GM12873 (cell line): ENCODE results near the gene TMEM174.

ENCODE experiments used
- CTCF ChIP-seq: IDR thresholded peaks from 2 replicates; pipeline ENCODE4 v1.5.1; 2012; ENCODE audit warnings: low read depth, mild to moderate bottlenecking, moderate library complexity, low read length, control low read depth; ENCODE audit not compliant: insufficient read depth; ENCODE audit errors: missing control alignments

The TMEM174 gene

GRCh38 chr5:73196201-73196600, 23.2 kb downstream of the TMEM174 start:
- no peak for TF ChIP-seq CTCF

GRCh38 chr5:73197637-73198257, 24.8 kb downstream of the TMEM174 start:
- no peak for TF ChIP-seq CTCF

- TF ChIP-seq CTCF, result no peak
These were observed 26.0 kb downstream of the TMEM174 start for GRCh38 chr5:73198833-73199592.

- TF ChIP-seq CTCF, result no peak
These were observed 26.7 kb downstream of the TMEM174 start for GRCh38 chr5:73199671-73200070.

GRCh38 chr5:73201547-73202513, 28.8 kb downstream of the TMEM174 start:
- TF ChIP-seq CTCF, result peak; percentile 80

- no peak for TF ChIP-seq CTCF
These were observed 31.3 kb downstream of the TMEM174 start for GRCh38 chr5:73204332-73204731.

- TF ChIP-seq CTCF, result no peak
These were observed 31.7 kb downstream of the TMEM174 start for GRCh38 chr5:73204733-73205132.
